HG03342 (cell line): ENCODE results near the gene LRRFIP2.

Experiments
- ATAC-seq: cut with Tn5 transposase; IDR thresholded peaks from one replicate; pipeline ENCODE4 v1.9.1; 2021; ENCODE audit warnings: mild to moderate bottlenecking, moderate library complexity; ENCODE audit not compliant: unreplicated experiment

Gene LRRFIP2

DNA sequence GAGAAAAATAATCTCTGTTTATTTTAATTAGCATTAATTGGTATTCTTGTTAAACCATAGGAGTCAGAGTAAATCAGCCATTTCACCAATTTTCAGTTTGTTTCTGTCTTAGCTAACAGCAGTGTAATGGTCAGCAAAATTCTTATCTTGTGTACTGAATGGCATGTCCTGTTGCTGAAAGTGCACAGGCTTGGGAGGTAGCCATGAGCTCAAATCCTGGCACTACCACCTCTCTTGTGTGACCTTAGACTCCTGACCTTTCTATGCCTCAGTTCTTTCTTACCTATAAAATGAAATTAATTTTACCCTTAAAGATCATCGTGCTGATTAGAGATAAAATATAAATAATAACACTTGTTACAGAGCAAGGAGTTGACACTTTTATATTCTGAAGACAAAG lies 145.3 kb downstream of the LRRFIP2 start:
- ATAC-seq: no peak

GRCh38 chr3:37028329-37028728 lies 146.1 kb downstream of the LRRFIP2 start:
- no peak for ATAC-seq

DNA sequence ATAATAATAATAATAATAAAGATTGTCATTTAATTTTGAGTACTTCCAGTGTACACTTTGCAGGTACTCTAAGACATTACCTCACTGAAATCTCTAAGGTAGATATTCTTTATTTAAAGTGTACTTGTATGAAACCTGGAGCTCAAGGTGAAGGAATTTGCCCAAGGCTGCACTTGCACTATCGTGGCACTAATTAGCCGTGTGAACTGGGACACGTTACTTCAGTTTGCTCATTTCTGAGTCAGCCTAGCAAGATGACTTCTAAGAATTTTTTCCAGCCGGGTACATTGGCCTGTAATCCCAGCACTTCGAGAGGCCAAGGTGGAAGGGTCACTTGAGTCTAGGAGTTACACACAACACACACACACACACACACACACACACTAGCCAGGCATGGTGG lies 147.5 kb downstream of the LRRFIP2 start:
- ATAC-seq: no peak

DNA sequence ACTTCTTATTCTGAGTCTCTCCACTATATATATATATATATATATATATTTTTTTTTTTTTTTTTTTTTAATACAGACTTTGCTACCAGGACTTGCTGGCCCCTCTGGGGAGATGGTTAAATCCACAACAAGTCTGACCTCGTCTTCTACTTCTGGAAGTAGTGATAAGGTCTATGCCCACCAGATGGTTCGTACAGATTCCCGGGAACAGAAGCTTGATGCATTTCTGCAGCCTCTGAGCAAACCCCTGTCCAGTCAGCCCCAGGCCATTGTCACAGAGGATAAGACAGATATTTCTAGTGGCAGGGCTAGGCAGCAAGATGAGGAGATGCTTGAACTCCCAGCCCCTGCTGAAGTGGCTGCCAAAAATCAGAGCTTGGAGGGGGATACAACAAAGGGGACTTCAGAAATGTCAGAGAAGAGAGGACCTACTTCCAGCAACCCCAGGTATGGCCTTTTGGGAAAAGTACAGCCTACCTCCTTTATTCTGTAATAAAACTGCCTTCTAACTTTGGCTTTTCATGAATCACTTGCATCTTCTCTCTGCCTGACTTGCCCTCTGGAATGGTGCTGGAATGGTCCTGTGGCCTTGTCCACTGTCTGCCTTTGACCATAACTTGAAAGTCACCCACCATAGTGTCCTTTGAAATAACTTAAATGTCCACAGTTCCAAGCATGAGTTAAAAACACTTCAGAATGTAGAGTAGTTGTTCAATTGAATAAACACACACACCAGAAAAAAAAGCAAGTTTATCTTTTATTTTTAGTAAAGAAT lies 148.6 kb downstream of the LRRFIP2 start:
- no peak for ATAC-seq

GRCh38 chr3:37024820-37025405 lies 149.5 kb downstream of the LRRFIP2 start:
- no peak for ATAC-seq

- ATAC-seq: no peak
These were observed 150.3 kb downstream of the LRRFIP2 start for GRCh38 chr3:37024092-37024491.

- no peak for ATAC-seq
These were observed 156.7 kb downstream of the LRRFIP2 start for GRCh38 chr3:37017683-37018082.

GRCh38 chr3:37016903-37017302 lies 157.5 kb downstream of the LRRFIP2 start:
- no peak for ATAC-seq

DNA sequence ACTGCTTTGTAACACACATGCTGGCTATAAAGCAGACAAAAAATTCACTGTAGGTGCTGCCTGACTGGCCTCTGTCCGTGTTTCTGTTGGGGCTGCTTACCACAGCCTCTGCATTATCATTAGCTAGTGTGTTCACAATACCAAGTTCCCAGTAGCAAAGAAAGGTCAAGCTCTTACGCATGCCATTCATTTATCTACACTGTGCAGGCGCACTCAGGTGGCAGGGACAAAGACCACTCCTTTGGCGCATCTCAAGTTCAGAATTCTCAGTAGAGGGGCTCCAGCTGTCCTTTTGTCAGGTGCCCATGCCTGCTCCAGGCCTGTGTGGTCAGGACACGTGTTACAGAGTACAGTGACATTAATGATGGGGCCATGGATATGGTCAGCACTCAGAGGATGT lies 158.7 kb downstream of the LRRFIP2 start:
- ATAC-seq: no peak

DNA sequence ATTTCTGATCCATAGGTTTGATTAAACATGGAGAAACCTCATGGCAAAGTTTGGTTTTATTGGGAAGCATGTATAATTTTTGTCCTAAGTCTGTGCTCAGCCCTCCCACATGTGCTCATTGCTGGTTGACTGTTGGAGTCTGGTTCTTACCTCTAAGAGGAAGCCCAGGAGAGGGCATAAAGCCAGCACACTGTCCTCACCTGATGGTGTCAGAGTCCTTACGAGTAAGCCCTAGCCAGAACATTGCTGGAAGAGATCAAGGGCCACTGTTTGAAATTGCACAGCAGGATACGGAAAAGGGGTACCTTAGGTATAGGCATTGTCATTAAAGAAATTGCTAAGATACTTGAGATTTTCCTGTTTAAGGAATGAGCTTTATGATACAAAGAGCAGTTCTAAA lies 159.8 kb downstream of the LRRFIP2 start:
- ATAC-seq: no peak
